ENCODE measurements around the gene SLC4A4.

SLC4A4 gene

GRCh38 chr4:71338846-71339593 is at the start of gene SLC4A4:
Gene SLC4A4 (plus strand): TSS chr4:71339020.
- peak; percentile 56 for DNase-seq

- DNase-seq: no peak
Measured at GRCh38 chr4:71290074-71290473, 48.7 kb upstream of the SLC4A4 start.

GRCh38 chr4:71290476-71290875 is 48.3 kb upstream of the SLC4A4 start:
- no peak for DNase-seq

GRCh38 chr4:71292228-71292627 is 46.6 kb upstream of the SLC4A4 start:
- no peak for DNase-seq

GRCh38 chr4:71293705-71294104 is 45.1 kb upstream of the SLC4A4 start:
- DNase-seq: peak; percentile 20

GRCh38 chr4:71294301-71294700 is 44.5 kb upstream of the SLC4A4 start:
- no peak for DNase-seq

GRCh38 chr4:71296945-71297344 is 41.9 kb upstream of the SLC4A4 start:
- no peak for DNase-seq

- DNase-seq: no peak
Measured at GRCh38 chr4:71300362-71300761, 38.5 kb upstream of the SLC4A4 start.

GRCh38 chr4:71300964-71301363 is 37.9 kb upstream of the SLC4A4 start:
- no peak for DNase-seq

- no peak for DNase-seq
Measured at GRCh38 chr4:71303287-71303686, 35.5 kb upstream of the SLC4A4 start.

GRCh38 chr4:71303850-71304249 is 35.0 kb upstream of the SLC4A4 start:
- DNase-seq: no peak

- no peak for DNase-seq
Measured at GRCh38 chr4:71304289-71304850, 34.5 kb upstream of the SLC4A4 start.

GRCh38 chr4:71307729-71308128 is 31.1 kb upstream of the SLC4A4 start:
- DNase-seq: no peak

GRCh38 chr4:71322425-71322824 is 16.4 kb upstream of the SLC4A4 start:
- no peak for DNase-seq

- DNase-seq: no peak
Measured at GRCh38 chr4:71333368-71333767, 5.5 kb upstream of the SLC4A4 start.

GRCh38 chr4:71333960-71334359 is 4.9 kb upstream of the SLC4A4 start:
- DNase-seq: no peak

GRCh38 chr4:71334465-71334882 is 4.3 kb upstream of the SLC4A4 start:
- no peak for DNase-seq

GRCh38 chr4:71343670-71344466 is 5.0 kb downstream of the SLC4A4 start:
- DNase-seq: no peak

GRCh38 chr4:71346710-71347109 is 7.9 kb downstream of the SLC4A4 start:
- DNase-seq: no peak

- DNase-seq: no peak
Measured at GRCh38 chr4:71348586-71348985, 9.8 kb downstream of the SLC4A4 start.

GRCh38 chr4:71355045-71355444 is 16.2 kb downstream of the SLC4A4 start:
- DNase-seq: no peak

GRCh38 chr4:71355971-71356370 is 17.2 kb downstream of the SLC4A4 start:
- DNase-seq: no peak

GRCh38 chr4:71356924-71357663 is 18.3 kb downstream of the SLC4A4 start:
- no peak for DNase-seq
